Measurements from ENCODE around the gene PLVAP.

Gene PLVAP

GRCh38 chr19:17357078-17357666 lies 20.0 kb downstream of the PLVAP start:
- no peak for DNase-seq (ENCODE audit: low read depth)

DNA sequence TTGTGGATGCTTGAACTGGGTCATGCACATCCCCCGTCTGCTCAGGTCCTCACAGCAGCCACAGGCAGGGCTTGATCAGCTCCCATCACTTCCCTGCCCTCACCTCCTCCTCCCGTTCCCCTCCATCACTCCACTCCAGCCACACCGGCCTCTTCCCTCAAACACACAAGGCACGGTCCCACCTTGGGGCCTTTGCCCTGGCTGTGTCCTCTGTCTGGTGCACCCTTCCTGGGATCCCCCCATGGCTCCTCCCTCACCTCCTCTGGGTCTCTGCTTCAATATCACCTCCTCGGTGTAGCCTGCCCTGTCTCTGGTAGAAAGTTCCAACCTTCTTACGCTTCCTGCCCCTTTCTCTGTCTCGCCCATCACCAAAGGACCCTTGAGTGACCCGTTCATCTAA lies 23.8 kb downstream of the PLVAP start:
- DNase-seq (ENCODE audit: low read depth): no peak

DNA sequence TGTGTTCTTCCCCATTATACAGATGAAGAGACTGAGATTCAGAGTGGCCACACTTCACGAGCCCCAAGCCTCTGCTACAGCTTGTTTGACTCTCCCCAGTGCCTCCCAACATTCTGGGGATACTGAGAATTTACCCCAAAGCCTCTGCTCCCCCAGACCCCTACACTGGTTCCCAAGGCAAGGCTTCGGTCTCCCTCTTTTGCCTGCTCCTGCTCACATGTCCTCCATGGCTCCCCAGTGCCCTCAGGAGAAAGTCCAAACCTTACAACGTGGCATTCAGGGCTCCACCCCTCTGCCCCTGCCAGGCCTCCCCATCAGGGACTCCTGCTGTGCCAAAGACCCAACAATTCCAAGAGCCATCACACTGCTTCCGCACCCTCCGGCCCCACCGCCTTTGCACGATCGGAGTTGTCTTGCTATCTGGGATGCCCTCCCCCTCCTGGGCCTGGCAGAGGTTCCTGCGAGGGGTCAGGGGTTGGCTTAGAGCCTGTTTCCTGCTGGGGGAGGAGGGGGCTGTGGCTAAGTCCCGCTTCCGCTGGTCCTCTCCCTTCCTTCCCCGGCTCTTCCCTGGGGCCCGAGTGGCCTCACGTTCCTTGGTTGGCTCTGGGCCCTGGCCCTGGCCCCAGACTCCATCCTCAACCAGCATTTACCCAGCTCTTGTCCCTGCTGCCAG lies 24.4 kb downstream of the PLVAP start:
- DNase-seq (ENCODE audit: low read depth): no peak

- no peak for DNase-seq (ENCODE audit: low read depth)
Observed at GRCh38 chr19:17351815-17352435, 25.2 kb downstream of the PLVAP start.

DNA sequence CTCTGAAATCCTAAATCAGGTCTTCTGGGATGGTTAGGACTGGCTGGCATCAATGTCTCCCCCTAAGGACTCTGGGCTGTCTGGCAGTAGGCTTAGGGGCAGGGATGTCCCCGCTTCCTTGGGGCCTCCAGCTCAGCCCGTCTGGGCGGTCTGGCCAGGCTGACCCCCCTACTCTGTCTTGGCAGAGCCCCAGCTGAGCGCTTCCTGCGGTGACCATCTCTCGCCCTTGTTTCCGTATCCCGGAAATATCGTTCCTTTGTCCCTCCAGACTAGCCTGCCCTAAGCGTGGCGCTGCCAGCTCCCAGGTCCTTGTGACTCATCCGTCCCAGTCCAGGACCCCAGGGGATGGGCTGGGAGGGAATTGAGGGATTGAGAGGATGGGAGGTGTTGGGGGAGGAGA lies 28.4 kb downstream of the PLVAP start:
- DNase-seq (ENCODE audit: low read depth): peak; percentile 79

DNA sequence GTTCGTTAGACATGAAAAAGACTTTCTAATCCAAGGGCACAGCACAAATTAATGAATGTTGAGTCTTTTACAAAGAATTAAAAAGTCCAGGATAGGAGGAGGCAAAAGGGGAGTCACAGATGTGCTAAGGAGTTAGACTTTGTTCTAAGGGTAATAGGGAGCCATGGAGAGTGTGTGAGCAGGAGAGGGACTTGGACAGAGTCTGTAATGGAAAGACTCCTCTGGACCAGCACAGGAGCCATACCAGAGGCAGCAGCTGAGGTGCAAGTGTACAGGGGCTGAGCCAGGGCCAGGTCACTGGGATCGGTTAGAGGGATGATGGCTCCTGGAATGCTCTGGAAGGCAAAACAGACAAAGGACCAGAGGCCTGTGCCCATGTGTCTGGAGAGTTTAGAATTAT lies 29.3 kb downstream of the PLVAP start:
- no peak for DNase-seq (ENCODE audit: low read depth)

DNA sequence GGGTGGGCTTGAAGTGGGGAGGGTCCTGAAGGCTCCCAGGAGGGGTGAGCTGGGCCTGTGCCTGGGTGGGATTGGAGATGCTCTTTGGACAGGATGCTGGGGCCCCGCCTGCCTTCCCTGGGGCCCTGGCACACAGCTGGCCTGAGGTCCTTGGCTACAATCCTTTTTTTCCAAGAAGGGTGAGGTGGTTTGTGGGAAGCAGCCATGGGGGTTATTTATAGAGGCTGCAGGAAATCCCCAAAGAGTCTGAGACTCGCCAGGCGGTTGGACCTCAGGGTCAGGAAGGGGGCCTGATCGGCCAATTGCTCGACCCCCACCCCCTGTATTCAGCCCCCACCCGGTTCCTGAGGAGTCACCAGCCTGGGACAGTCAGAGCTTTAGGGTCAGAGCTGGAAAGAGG lies 29.8 kb downstream of the PLVAP start:
- DNase-seq (ENCODE audit: low read depth): no peak

GRCh38 chr19:17346109-17346671 lies 31.0 kb downstream of the PLVAP start:
- DNase-seq (ENCODE audit: low read depth): peak; percentile 74

GRCh38 chr19:17341845-17342244 lies 35.3 kb downstream of the PLVAP start:
- no peak for DNase-seq (ENCODE audit: low read depth)

- DNase-seq (ENCODE audit: low read depth): no peak
Observed at GRCh38 chr19:17341386-17341785, 35.8 kb downstream of the PLVAP start.

GRCh38 chr19:17340871-17341357 lies 36.2 kb downstream of the PLVAP start:
- DNase-seq (ENCODE audit: low read depth): no peak

DNA sequence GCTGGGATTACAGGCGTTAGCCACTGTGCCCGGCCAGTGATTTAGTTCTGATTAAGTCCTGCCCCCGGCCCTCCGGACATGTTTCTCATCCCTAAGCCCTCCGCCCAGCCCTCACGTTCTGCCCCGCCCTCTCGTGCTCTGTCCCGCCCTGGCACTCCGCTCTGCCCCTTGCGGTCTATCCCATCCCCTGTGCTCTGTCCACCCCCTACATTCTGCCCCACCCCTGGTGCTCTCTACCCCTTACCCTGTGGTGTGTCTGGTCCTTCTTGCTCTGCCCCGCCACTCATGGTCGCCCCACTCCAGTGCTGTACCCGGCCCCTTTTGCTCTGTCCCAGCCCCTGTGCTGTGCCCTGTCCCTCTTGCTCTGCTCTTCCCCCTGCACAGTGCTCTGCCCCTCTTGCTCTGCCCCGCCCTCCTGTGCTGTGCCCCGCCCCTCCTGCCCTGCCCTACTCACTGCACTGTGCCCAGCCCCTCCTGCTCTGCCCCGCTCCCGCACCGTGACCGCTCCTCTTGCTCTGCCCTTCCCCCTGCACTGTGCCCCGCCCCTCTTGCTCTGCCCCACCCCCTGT lies 36.8 kb downstream of the PLVAP start:
- no peak for DNase-seq (ENCODE audit: low read depth)

GRCh38 chr19:17339088-17339741 lies 37.9 kb downstream of the PLVAP start:
- DNase-seq (ENCODE audit: low read depth): no peak

- DNase-seq (ENCODE audit: low read depth): no peak
Observed at GRCh38 chr19:17338433-17339078, 38.6 kb downstream of the PLVAP start.

DNA sequence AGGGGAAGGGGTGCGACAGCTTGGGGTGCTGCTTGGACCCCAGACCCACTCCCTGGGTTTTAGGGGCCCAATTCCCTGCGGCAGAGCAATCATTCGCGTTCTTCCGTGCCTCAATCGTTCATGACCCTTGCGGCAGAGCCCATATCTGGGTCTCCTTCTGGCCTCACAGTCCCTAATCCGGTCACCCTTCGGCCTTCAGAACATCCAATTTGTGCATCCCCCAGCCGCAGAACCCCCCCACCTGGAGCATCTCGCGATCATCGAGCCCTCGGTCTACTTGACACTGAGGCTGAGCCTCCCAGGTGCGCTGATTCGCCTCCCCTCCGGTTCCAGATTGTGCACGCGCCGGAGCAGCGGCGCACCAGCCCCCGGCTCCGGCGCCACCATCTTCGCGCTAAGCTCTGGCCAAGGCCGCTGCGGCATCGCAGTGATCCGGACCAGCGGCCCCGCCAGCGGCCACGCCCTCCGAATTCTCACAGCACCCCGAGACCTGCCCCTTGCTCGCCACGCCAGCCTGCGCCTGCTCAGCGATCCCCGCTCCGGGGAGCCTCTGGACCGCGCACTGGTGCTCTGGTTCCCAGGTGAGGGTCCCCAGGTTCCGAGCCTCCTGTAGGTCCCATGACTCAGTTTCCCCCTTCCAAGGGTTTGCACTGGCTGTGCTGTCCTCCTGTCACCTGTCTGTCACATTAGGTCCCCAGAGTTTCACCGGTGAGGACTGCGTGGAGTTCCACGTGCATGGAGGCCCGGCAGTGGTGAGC lies 39.3 kb downstream of the PLVAP start:
- peak; percentile 61 for DNase-seq (ENCODE audit: low read depth)

- peak; percentile 100 for DNase-seq (ENCODE audit: low read depth)
Observed at GRCh38 chr19:17336872-17337674, 40.1 kb downstream of the PLVAP start, which contains the start of gene GTPBP3. GTPBP3 (plus strand) TSS chr19:17337553; CDS start chr19:17337612, 59 bp downstream.

- no peak for DNase-seq (ENCODE audit: low read depth)
Observed at GRCh38 chr19:17335575-17335974, 41.6 kb downstream of the PLVAP start.

DNA sequence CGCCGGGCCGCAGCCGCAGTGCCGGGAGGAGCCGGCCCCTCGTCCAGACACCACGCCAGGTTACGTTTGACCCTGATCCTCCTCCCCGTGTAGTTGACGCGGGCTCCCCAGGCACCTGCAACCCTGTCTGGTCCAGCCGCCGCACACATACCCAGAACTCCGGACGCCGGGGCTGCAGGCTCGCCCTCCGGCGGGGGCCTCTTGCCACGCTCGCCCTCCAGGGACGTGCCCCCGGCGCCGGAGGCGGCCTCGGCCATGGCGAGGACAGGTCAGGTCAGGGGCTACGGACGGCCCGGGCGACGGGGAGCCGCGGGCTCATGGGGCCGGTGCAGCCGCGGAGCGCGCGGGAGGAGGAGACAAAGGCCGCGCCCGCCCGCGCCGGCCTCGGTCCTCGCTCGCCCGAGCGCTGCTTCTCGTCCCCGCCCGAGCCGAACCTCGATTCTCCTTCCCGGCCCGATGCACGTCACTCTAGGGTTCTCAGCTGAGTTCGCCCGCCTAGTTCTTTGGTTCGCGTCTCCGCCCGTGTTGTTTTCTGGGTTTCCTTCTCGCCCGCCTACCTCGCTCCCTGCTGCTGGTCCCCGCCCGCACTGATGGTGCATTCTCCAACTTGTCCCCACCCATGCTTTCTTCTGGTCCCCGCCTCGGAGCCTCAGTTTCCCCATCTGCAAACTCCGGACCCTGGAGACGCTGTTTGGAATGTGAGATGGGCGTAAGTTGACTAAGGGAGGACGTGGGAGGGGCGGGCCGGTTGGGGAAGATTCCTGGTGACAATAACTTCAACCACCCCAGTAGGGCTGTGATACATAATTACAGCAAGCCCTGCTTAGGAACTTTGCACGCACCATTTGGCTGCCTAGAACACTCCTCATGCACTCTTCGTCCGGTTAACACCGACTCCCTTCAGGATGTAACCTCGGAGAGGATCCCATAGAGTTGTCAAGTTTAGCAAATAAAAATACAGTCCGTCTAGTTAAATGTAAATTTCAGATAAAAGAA lies 42.4 kb downstream of the PLVAP start, which contains the start of gene ANO8:
ANO8 (minus strand) TSS at position 442 of the 996 bp plus-strand sequence; CDS start at position 257, 185 bp downstream.
- peak; percentile 99 for DNase-seq (ENCODE audit: low read depth)
